GM21360 (cell line): Measurements from ENCODE around the gene TYROBP.
"Not testable (repeated sequence)": the region's sequence is repeated elsewhere in the genome, so short reads cannot be mapped to it uniquely, and the experiment has no call there.

Experiments
- ATAC-seq: cut with Tn5 transposase; IDR thresholded peaks from one replicate; pipeline ENCODE4 v1.9.1; 2021; ENCODE audit warnings: mild to moderate bottlenecking, moderate library complexity; ENCODE audit not compliant: unreplicated experiment

TYROBP gene

DNA sequence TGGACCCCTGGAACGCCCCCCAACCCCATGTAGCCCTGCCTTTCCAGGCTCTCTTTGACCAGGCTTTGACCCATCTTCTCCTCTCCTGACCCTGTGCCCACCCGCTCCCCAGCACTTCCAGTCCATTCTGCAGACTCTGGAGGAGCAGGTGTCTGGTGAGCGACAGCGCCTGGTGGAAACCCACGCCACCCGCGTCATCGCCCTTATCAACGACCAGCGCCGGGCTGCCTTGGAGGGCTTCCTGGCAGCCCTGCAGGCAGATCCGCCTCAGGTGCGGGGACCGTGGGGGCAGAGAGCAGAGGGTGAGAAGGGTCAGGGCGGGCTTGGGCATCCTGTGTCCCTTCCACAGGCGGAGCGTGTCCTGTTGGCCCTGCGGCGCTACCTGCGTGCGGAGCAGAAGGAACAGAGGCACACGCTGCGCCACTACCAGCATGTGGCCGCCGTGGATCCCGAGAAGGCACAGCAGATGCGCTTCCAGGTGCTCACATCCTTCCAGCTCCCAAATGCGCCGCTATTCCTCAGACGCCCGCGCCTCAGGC lies 33.6 kb downstream of the TYROBP start:
- ATAC-seq, result no peak

DNA sequence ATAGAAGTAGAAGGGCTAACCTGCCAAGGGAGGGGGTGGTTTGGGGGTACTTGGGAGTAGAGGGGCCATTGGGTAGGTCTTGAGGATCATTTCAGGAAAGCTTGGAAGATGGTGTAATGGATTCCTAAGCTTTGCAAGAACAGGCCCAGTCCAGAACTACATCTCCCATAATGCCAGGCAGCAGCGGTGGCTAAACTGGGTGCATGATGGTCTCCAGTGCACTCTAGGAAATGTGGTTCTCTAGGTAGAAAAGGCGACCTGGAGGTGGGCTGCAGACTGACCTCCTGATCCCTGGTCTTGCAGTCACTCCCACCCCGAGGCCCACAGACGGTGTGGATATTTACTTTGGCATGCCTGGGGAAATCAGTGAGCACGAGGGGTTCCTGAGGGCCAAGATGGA lies 35.9 kb downstream of the TYROBP start:
- ATAC-seq, result no peak

DNA sequence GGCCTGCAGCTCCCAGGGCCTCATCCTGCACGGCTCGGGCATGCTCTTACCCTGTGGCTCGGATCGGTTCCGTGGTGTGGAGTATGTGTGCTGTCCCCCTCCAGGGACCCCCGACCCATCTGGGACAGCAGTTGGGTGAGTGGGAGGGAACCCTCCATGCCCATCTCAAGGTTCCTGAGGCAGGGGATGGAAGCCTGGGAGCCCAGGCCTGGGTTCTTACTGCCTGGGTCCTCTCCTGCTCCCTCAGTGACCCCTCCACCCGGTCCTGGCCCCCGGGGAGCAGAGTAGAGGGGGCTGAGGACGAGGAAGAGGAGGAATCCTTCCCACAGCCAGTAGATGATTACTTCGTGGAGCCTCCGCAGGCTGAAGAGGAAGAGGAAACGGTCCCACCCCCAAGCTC lies 36.5 kb downstream of the TYROBP start:
- ATAC-seq, result no peak

DNA sequence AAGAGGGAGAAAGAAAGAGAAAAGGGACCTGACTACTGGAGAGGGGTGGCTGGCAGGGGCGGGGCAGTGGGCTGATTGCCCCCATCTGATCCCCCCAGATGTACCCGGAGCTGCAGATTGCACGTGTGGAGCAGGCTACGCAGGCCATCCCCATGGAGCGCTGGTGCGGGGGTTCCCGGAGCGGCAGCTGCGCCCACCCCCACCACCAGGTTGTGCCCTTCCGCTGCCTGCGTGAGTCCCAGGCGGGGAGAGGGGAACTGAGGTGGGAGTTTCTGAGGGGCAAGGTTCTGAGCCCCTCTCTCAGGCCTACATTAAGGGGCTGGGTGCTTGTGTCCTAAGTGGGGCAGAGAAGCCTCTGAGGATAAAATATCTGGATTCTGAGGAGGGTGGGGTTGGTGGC lies 37.3 kb downstream of the TYROBP start:
- ATAC-seq, result no peak

DNA sequence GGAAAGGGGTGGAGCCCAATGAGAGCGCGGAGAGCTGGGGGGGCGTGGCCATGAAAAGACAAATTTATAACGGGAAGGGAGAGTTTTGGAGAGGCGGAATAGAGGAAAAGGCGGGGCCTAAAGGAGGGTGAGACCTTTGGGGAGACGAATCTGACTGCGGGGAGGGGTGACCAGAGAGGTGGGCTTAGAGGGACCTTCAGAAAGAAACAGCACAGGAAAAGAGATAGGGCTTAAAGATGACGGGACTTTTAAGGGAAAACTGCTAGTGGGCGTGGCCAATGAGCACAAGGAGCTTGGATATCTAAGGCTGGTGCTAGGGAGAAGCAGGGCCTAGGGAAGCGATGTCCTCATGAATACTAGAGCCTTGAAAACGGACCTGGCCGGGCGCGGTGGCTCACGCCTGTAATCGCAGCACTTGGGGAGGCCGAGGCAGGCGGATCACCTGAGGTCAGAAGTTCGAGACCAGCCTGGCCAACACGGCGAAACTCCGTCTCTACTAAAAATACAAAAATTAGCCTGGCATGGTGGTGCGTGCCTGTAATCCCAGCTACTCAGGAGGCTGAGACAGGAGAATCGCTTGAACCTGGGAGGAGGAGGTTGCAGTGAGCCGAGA lies 37.9 kb downstream of the TYROBP start:
- not testable (repeated sequence) for ATAC-seq

DNA sequence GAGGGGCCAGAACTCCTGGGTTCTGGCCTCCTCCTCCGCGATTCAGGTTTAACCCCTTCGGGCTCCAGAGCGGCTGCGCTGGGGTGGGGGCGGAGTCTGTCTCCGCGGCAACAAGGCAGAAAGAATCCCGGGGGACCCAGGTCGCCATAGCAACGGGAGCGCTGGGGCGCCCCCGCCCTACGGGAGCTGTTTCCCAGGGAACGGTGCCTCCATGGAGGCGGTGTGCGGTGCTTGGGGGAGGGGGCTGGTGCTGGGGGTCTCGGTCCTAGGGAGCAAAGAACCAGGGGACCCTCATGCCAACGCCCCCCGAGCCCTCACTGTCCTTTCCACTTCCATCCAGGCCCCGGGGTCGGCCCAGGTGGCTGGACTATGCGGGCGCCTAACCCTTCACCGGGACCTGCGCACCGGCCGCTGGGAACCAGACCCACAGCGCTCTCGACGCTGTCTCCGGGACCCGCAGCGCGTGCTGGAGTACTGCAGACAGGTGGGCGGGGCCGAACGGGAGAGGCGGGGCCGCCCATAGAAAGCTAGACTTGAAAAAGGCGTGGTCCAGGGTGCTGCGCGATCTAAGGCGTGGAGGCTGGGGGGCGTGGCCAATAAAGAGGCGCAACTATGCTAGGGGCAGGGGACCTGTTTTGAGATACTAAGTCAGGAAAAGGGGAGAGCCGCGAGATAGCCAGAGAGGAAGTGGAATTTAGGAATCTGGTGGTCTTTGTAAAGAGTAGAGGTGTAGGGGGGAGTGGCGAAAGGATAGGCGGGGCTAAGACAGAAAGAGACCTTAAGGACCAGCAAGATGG lies 38.6 kb downstream of the TYROBP start:
- ATAC-seq, result peak; percentile 58

DNA sequence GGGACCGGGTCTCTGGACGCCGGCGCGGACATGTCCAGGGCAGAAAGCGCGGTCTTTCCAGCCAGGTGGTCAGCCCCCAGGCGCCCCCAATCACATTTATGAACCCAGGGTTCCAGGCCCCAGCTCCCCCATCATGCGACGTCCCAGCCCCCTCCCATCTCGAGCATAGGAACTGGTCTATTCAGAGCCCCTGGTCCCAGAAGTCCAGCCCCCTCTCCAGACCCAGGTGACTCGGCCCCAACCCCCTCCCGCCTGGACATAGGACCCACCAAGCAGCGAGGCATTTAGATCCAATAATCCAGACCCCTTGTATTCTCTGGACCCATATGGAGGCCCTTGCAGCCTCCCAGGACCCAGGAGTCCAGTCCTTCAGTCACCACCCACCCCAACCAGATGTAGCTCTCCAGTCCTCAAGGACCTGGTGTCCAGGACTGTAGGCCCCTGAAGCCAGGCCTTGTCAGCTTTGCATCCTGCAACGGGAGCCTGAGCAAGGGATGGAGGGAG lies 39.2 kb downstream of the TYROBP start:
- no peak for ATAC-seq

DNA sequence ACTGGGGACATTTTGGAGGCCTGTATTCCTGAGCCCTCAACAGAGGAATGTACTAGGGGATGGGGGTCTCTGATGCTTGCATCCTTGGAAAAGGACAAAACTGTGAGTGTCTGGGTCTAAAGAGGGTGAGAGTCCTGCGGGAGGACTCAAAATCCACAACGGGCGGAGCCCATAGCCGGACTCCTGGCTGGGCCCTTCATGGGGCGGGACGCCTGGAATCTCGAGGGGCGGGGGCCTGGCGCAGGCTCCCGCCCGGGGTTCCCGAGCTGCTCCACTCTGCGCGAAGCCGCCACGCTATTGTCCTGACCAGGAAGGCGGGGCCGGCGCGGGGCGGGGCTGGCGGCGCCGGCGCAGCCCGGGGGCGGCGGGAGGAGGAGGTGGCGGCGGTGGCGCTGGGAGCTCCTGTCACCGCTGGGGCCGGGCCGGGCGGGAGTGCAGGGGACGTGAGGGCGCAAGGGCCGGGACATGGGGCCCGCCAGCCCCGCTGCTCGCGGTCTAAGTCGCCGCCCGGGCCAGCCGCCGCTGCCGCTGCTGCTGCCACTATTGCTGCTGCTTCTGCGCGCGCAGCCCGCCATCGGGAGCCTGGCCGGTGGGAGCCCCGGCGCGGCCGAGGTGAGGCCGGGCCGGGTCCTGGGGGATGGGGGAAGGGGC lies 39.8 kb downstream of the TYROBP start, which contains the start of gene APLP1:
Gene APLP1, plus strand, starts transcription at position 403 of the 651 bp plus-strand sequence. Its CDS starts 63 bp downstream, at position 466.
- peak; percentile 49 for ATAC-seq

DNA sequence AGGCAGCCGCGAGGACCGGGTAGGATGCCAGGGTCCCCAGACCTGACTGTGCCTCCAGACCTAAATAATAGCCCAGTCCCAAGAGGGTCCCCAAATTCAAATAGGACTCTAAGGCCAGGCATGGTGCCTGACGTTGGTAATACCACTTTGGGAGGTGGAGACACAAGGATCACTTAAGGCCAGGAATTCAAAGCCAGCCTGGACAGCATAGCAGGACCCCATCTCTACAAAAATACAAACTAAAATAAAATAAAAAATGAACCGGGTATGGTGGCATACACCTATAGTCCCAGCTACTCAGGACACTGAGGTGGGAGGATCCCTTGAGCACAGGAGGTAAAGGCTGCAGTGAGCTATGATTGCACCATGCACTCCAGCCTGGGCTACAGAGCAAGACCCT lies 45.1 kb downstream of the TYROBP start:
- ATAC-seq, result no peak

DNA sequence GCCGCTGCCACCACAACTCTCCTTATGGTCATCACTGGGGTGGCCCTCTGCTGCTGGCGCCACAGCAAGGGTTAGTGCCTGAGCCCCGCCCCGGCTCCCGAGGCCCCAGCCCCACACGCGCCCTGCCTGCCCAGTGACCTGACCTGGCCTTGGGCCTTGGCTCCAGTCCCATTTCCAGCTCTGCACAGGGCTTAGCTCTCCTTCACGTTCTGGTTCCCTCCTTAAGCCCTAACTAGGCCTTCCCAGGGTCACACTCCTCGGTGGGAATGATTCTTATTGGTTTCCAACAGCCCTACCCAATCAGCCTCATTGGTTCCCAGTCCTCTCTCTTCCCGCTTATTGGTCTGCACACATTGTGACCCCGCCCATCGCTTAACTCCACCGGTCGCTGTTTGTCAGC lies 45.6 kb downstream of the TYROBP start:
- ATAC-seq, result no peak

DNA sequence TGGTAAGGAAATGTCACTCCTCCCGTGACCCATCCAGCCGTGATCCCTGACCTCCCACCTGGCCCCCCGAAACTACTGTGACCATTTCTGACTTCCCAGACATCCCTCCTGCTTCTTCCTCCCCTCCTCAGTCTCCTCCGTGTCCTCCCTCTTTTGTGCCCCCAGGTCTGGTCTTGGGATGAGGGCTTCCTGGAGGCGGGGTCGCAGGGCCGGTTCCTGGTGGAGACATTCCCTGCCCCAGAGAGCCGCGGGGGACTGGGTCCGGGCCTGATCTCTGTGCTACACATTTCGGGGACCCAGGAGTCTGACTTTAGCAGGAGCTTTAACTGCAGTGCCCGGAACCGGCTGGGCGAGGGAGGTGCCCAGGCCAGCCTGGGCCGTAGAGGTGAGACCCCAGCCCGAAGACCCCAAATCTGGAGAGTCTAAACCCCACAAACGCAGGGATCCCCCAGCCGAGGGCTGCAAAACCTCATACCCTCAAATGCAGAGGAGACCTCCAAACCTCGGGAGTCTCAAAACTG lies 46.4 kb downstream of the TYROBP start:
- no peak for ATAC-seq

DNA sequence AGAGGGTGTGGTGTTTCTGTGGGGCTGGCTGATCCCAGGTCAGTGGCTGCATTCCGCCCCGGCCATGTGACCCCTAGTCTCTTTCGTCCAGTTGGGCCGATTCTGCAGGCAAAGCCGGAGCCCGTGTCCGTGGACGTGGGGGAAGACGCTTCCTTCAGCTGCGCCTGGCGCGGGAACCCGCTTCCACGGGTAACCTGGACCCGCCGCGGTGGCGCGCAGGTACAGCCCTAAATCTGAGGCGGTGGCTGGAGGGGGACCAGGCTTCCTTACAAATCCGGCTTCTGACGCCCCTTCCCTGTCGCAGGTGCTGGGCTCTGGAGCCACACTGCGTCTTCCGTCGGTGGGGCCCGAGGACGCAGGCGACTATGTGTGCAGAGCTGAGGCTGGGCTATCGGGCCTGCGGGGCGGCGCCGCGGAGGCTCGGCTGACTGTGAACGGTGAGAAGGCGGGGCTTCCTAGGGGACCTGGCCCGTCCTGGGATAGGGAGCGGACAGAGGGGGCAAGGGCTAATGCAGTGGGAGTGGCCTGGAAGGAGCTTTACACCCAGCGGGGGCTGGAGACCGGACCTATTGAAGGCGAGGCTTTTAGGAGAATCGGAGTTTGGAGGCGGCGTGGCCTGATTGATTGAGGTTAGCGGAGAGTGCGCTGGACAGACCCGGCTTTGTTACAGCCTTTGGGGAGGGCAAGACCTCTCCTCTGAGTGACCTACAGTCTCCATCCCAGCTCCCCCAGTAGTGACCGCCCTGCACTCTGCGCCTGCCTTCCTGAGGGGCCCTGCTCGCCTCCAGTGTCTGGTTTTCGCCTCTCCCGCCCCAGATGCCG lies 47.1 kb downstream of the TYROBP start:
- no peak for ATAC-seq

DNA sequence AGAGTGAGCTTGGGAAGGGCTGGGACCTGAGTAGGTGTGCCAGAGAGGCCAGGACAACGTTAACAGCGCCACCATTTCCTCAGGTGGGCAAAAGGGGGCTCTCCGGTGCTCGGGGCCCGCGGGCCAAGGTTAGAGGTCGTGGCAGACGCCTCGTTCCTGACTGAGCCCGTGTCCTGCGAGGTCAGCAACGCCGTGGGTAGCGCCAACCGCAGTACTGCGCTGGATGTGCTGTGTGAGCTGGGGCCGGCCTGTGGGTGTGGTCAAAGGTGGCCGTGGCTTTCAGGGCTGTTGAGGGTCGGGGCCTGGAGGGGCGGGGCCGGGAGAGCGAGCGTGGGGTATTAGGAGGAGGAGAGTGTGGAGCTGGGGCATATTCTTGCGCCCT lies 47.7 kb downstream of the TYROBP start:
- no peak for ATAC-seq

DNA sequence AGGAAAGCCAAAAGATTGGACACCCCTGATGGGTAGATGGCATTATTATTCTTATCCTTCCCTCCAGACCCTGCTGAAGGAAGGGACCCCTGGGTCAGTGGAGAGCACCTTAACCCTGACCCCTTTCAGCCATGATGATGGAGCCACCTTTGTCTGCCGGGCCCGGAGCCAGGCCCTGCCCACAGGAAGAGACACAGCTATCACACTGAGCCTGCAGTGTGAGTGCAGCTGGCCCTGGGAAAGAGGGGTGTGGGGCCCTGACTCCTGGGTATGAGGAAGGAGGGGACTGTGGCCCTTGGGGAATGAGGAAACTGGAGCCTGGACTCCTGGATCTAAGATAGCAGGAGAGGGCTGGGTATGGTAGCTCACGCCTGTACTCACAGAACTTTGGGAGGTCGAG lies 48.7 kb downstream of the TYROBP start:
- ATAC-seq, result no peak

DNA sequence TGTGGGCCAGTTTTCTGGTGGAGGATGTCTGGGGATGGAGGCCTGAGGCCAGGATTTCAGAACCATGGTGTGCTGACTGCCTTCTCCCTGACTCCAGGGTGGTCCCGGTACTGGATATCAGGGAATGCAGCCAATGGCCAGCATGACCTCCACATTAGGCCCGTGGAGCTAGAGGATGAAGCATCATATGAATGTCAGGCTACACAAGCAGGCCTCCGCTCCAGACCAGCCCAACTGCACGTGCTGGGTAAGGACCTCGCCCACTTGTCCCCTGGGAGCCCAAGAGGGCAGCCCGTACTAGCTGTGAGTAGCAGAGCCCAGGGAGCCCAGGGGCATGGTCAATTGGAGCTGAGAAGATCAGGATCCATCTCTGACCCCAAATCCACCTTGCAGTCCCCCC lies 49.8 kb downstream of the TYROBP start:
- ATAC-seq, result no peak

DNA sequence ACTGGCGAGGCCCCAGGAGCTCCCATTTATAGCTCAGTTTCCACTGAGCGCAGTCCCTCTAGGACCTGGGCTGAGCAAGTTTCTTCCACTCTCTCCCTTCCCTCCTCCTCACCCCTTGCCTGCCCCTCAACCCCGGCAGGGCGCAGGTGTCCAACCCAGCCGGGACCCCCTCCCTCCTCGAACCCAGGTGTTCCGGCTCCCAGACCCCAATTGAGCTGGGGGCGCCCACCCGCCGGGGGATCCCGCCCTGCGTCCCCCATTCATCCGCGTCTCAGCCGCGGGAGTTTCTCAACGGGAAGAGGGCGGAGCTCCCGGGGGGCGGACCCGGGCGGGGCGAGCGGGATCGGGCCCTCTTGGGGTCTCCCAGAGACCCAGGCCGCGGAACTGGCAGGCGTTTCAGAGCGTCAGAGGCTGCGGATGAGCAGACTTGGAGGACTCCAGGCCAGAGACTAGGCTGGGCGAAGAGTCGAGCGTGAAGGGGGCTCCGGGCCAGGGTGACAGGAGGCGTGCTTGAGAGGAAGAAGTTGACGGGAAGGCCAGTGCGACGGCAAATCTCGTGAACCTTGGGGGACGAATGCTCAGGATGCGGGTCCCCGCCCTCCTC lies 51.4 kb downstream of the TYROBP start, which contains the start of gene KIRREL2:
Gene KIRREL2, plus strand, starts transcription at position 366 of the 604 bp plus-strand sequence. Its CDS starts 209 bp downstream, at position 575.
- no peak for ATAC-seq
